Liver (tissue), 9 donors: Measurements from ENCODE around the gene SMARCC1. TPM values are rescaled to one million over a fixed set of nuclear protein-coding genes. Genes with fewer than 3 reads are reported as not detected.

Experiments
- DNase-seq: peaks from one replicate; pipeline ENCODE4 v3.0.0-alpha.2; 2017; ENCODE audit warnings: low spot score
- H3K27ac ChIP-seq, 2 donors: one replicate each; pipeline ENCODE4 v1.7.0; 2013; ENCODE audit warnings: inconsistent platforms in 2 of 2, low read length in 2 of 2, control low read depth in 1 of 2, low read depth in 1 of 2, mild to moderate bottlenecking in 1 of 2
- H3K27me3 ChIP-seq, 4 donors: one replicate each; pipeline versions ENCODE4 v1.6.1 to v1.7.0; 2013; ENCODE audit warnings: low read length in 3 of 4, inconsistent platforms in 1 of 4, mild to moderate bottlenecking in 1 of 4, moderate library complexity in 1 of 4; ENCODE audit not compliant: control insufficient read depth in 4 of 4, insufficient read depth in 4 of 4
- H3K36me3 ChIP-seq, 4 donors: one replicate each; pipeline versions ENCODE4 v1.6.1 to v1.7.0; 2013; ENCODE audit warnings: low read length in 3 of 4, mild to moderate bottlenecking in 3 of 4, low read depth in 1 of 4, moderate library complexity in 1 of 4; ENCODE audit not compliant: control insufficient read depth in 4 of 4, insufficient read depth in 3 of 4
- H3K4me1 ChIP-seq, 4 donors: one replicate each; pipeline versions ENCODE4 v1.6.1 to v1.7.0; 2013; ENCODE audit warnings: low read length in 3 of 4, mild to moderate bottlenecking in 3 of 4, moderate library complexity in 1 of 4; ENCODE audit not compliant: control insufficient read depth in 4 of 4, insufficient read depth in 4 of 4
- H3K4me3 ChIP-seq, 3 donors: one replicate each; pipeline versions ENCODE4 v1.6.1 to v1.7.0; 2013; ENCODE audit warnings: low read length in 3 of 3, control low read depth in 1 of 3, low read depth in 1 of 3, mild to moderate bottlenecking in 1 of 3
- H3K9ac ChIP-seq, 2 donors: one replicate each; pipeline ENCODE4 v1.7.0; 2013; ENCODE audit warnings: low read length in 2 of 2, mild to moderate bottlenecking in 2 of 2, moderate library complexity in 2 of 2, control low read depth in 1 of 2, low read depth in 1 of 2
- H3K9me3 ChIP-seq, 4 donors: one replicate each; pipeline versions ENCODE4 v1.6.1 to v1.7.0; 2013; ENCODE audit warnings: low read length in 3 of 4; ENCODE audit not compliant: control insufficient read depth in 4 of 4
- ATF3 ChIP-seq: IDR thresholded peaks from 2 replicates; pipeline ENCODE4 v1.6.1; 2016; ENCODE audit warnings: antibody characterized with exemption
- CTCF ChIP-seq: fragments of 150-350 bp; IDR thresholded peaks from 2 replicates; pipeline ENCODE4 v1.5.1; 2017; ENCODE audit warnings: improper control_type of control experiment, low read depth, low read length; ENCODE audit not compliant: missing input control
- EGR1 ChIP-seq, 2 donors: IDR thresholded peaks; 2 replicates each; pipeline ENCODE4 v1.6.1; 2016 to 2018; ENCODE audit warnings: antibody characterized with exemption in 2 of 2, low read depth in 2 of 2
- FOXA1 ChIP-seq: IDR thresholded peaks from 2 replicates; pipeline ENCODE4 v1.6.1; 2016; ENCODE audit warnings: antibody characterized with exemption
- FOXA2 ChIP-seq: IDR thresholded peaks from 2 replicates; pipeline ENCODE4 v1.6.1; 2016; ENCODE audit warnings: antibody characterized with exemption
- GABPA ChIP-seq, 2 donors: IDR thresholded peaks in 1 of 2; conservative IDR thresholded peaks in 1 of 2; 2 replicates each; pipeline ENCODE4 v1.6.1; 2016; ENCODE audit warnings: antibody characterized with exemption in 2 of 2, mild to moderate bottlenecking in 1 of 2, moderate library complexity in 1 of 2
- HNF4A ChIP-seq, 2 donors: conservative IDR thresholded peaks; 2 replicates each; pipeline ENCODE4 v1.6.1; 2016; ENCODE audit warnings: antibody characterized with exemption in 2 of 2, mild to moderate bottlenecking in 2 of 2
- HNF4G ChIP-seq: IDR thresholded peaks from 2 replicates; pipeline ENCODE4 v1.6.1; 2016; ENCODE audit warnings: antibody characterized with exemption
- JUND ChIP-seq, 2 donors: IDR thresholded peaks; 2 replicates each; pipeline ENCODE4 v1.6.1; 2016; ENCODE audit warnings: antibody characterized with exemption in 2 of 2
- MAX ChIP-seq: IDR thresholded peaks from 2 replicates; pipeline ENCODE4 v1.6.1; 2016; ENCODE audit warnings: antibody characterized with exemption
- NR2F2 ChIP-seq: IDR thresholded peaks from 2 replicates; pipeline ENCODE4 v1.6.1; 2016; ENCODE audit warnings: antibody characterized with exemption
- RAD21 ChIP-seq, 2 donors: IDR thresholded peaks; 2 replicates each; pipeline ENCODE4 v1.6.1; 2016; ENCODE audit warnings: antibody characterized with exemption in 2 of 2, mild to moderate bottlenecking in 2 of 2
- REST ChIP-seq: IDR thresholded peaks from 2 replicates; pipeline ENCODE4 v1.6.1; 2016; ENCODE audit warnings: antibody characterized with exemption, mild to moderate bottlenecking
- RXRA ChIP-seq, 2 donors: IDR thresholded peaks; 2 replicates each; pipeline ENCODE4 v1.6.1; 2017 to 2018; ENCODE audit warnings: antibody characterized with exemption in 2 of 2, mild to moderate bottlenecking in 1 of 2
- SP1 ChIP-seq: IDR thresholded peaks from 2 replicates; pipeline ENCODE4 v1.6.1; 2018; ENCODE audit warnings: antibody characterized with exemption, mild to moderate bottlenecking
- TAF1 ChIP-seq: conservative IDR thresholded peaks from 2 replicates; pipeline ENCODE4 v1.6.1; 2016; ENCODE audit warnings: antibody characterized with exemption, mild to moderate bottlenecking
- YY1 ChIP-seq: IDR thresholded peaks from 2 replicates; pipeline ENCODE4 v1.6.1; 2016; ENCODE audit warnings: antibody characterized with exemption, mild to moderate bottlenecking
- ZBTB33 ChIP-seq: IDR thresholded peaks from 2 replicates; pipeline ENCODE4 v1.6.1; 2016; ENCODE audit warnings: antibody characterized with exemption
- WGBS: extraction: QIAGEN DNeasy Blood & Tissue Kit; methylation state at CpG from one replicate; pipeline ENCODE4 v1.1.7; 2013; 5-methylcytosine and 5-hydroxymethylcytosine counted together
- polyA plus RNA-seq, 2 donors: library from polyadenylated mRNA; stranded (reverse) in 1 of 2; unstranded in 1 of 2; fragments of 200-250 nt in 1 of 2; fragments of >200 nt in 1 of 2; fragmentation: Nextera tagmentation in 1 of 2; extraction: Ambion mirVana in 1 of 2; gene quantifications; one replicate each; pipeline versions ENCODE4 v1.2.1 to v1.2.3, GENCODE V29; 2013 to 2015
- total RNA-seq, 2 donors: library from RNA; depleted of rRNA; stranded (reverse); fragments of >200 nt; gene quantifications; one replicate each; pipeline ENCODE4 v1.2.3, GENCODE V29; 2014
- donor health status: healthy.
- donor health status: healthy.
- donor health status: healthy.
- donor health status: healthy.
- donor health status: healthy.

Gene SMARCC1
- total and polyA plus RNA-seq, 4 donors, result 6.6 to 19.8 (median 12.6) TPM

GRCh38 chr3:47571391-47572175, 210.1 kb downstream of the SMARCC1 start:
- no peak overlapping the region for H3K27ac ChIP-seq
- H3K4me1 ChIP-seq, result no peaks in the 10 kb centered on the region
- DNase-seq, result no peak
- H3K9me3 ChIP-seq, result no peaks in the 10 kb centered on the region
- no peak overlapping the region for H3K4me3 ChIP-seq
- H3K36me3 ChIP-seq, result no peaks in the 10 kb centered on the region
- H3K9ac ChIP-seq, result no peak overlapping the region
- WGBS, result 83% methylated on average over 10 of the region's 10 CpGs
- no peak for TF ChIP-seq SP1
- TF ChIP-seq GABPA (IDR thresholded peaks at IDR 0.05 in 1 of 2, conservative IDR thresholded peaks at IDR 0.05 in 1 of 2), result no peak
- no peak for TF ChIP-seq YY1
- TF ChIP-seq RAD21 (IDR thresholded peaks at IDR 0.05), result no peak
- no peak for TF ChIP-seq REST
- TF ChIP-seq TAF1, result no peak
- no peak for TF ChIP-seq ATF3
- TF ChIP-seq HNF4A (conservative IDR thresholded peaks at IDR 0.05), result no peak
- TF ChIP-seq RXRA (IDR thresholded peaks at IDR 0.05), result no peak
- no peak for TF ChIP-seq ZBTB33
- no peak for TF ChIP-seq NR2F2
- no peak for TF ChIP-seq EGR1 (IDR thresholded peaks at IDR 0.05; ENCODE audit: low read depth in 2 of 2)
- no peak for TF ChIP-seq HNF4G
- H3K27me3 ChIP-seq, result no peaks in the 10 kb centered on the region

- no peaks in the 10 kb centered on the region for H3K9me3 ChIP-seq
- no peak for DNase-seq
- H3K27me3 ChIP-seq, result no peaks in the 10 kb centered on the region
- no peaks in the 10 kb centered on the region for H3K36me3 ChIP-seq
- H3K4me3 ChIP-seq, result no peak overlapping the region
- TF ChIP-seq TAF1 (no peak), CTCF (no peak), FOXA1 (no peak), MAX (no peak), JUND (IDR thresholded peaks at IDR 0.05) (no peak), REST (no peak), FOXA2 (no peak)
- H3K27ac ChIP-seq, result no peak overlapping the region
- WGBS, result 91% methylated on average over 6 of the region's 6 CpGs
- no peaks in the 10 kb centered on the region for H3K4me1 ChIP-seq
- no peak overlapping the region for H3K9ac ChIP-seq
These were observed 212.8 kb downstream of the SMARCC1 start for GRCh38 chr3:47568901-47569300.
